HepG2 (cell line): ENCODE data around the gene GNG10. TPM values are rescaled to one million over a fixed set of nuclear protein-coding genes. Genes with fewer than 3 reads are reported as not detected.

ENCODE experiments used
- AKAP8 ChIP-seq: sonication (generic); formaldehyde crosslinking; IDR thresholded peaks from 2 replicates; pipeline ENCODE4 v1.5.1; 2020; ENCODE audit warnings: mild to moderate bottlenecking, missing genetic modification reagents
- CHD4 ChIP-seq: fragments of 200-600 bp; sonication (generic); IDR thresholded peaks from 2 replicates; pipeline ENCODE4 v1.7.0; 2017; ENCODE audit warnings: mild to moderate bottlenecking, low read length, borderline replicate concordance
- DZIP1 ChIP-seq: sonication (generic); formaldehyde crosslinking; IDR thresholded peaks from 2 replicates; pipeline ENCODE4 v1.5.0; 2020; ENCODE audit warnings: mild to moderate bottlenecking, missing genetic modification reagents
- FUBP1 ChIP-seq: sonication (generic); formaldehyde crosslinking; IDR thresholded peaks from 2 replicates; pipeline ENCODE4 v1.5.1; 2020; ENCODE audit warnings: missing genetic modification reagents, mild to moderate bottlenecking, borderline replicate concordance
- PLSCR1 ChIP-seq: sonication (generic); formaldehyde crosslinking; IDR thresholded peaks from 2 replicates; pipeline ENCODE4 v1.5.0; 2020; ENCODE audit warnings: missing genetic modification reagents, mild to moderate bottlenecking, borderline replicate concordance
- RAD21 ChIP-seq: fragments of 450-650 bp; formaldehyde crosslinking; IDR thresholded peaks from 2 replicates; pipeline ENCODE4 v1.5.0; 2020; ENCODE audit warnings: mild to moderate bottlenecking
- RARA ChIP-seq: IDR thresholded peaks from 2 replicates; pipeline ENCODE4 v1.6.1; 2016; ENCODE audit warnings: missing genetic modification reagents, missing compliant biosample characterization
- SATB2 ChIP-seq: sonication (generic); formaldehyde crosslinking; IDR thresholded peaks from 2 replicates; pipeline ENCODE4 v1.5.0; 2020; ENCODE audit warnings: missing genetic modification reagents
- SMAD3 ChIP-seq: sonication (generic); formaldehyde crosslinking; IDR thresholded peaks from 2 replicates; pipeline ENCODE4 v1.4.0; 2020; ENCODE audit warnings: missing genetic modification reagents
- ZBTB3 ChIP-seq: sonication (generic); formaldehyde crosslinking; IDR thresholded peaks from 2 replicates; pipeline ENCODE4 v1.4.0; 2020; ENCODE audit warnings: low read depth, mild to moderate bottlenecking, moderate library complexity, missing genetic modification reagents, borderline replicate concordance
- ZBTB39 ChIP-seq: sonication (generic); formaldehyde crosslinking; IDR thresholded peaks from 2 replicates; pipeline ENCODE4 v1.5.0; 2020; ENCODE audit warnings: missing genetic modification reagents
- ZNF180 ChIP-seq: sonication (generic); formaldehyde crosslinking; IDR thresholded peaks from 2 replicates; pipeline ENCODE4 v1.4.0; 2020; ENCODE audit warnings: low read depth, missing genetic modification reagents, borderline replicate concordance
- ZNF609 ChIP-seq: sonication (generic); formaldehyde crosslinking; IDR thresholded peaks from 2 replicates; pipeline ENCODE4 v1.4.0; 2020; ENCODE audit warnings: mild to moderate bottlenecking, missing genetic modification reagents, borderline replicate concordance
- ZNF644 ChIP-seq: IDR thresholded peaks from 2 replicates; pipeline ENCODE4 v1.6.1; 2016; ENCODE audit warnings: low read depth
- ZNF788 ChIP-seq: sonication (generic); formaldehyde crosslinking; IDR thresholded peaks from 2 replicates; pipeline ENCODE4 v1.5.0; 2020; ENCODE audit warnings: mild to moderate bottlenecking, missing genetic modification reagents, borderline replicate concordance
- polyA plus RNA-seq, 8 experiments: library from polyadenylated mRNA; depleted of rRNA in 3 of 8; stranded (reverse) in 7 of 8; unstranded in 1 of 8; fragments of >200 nt; fragmentation: Illumina TruSeq in 4 of 8; extraction: Trizol in 4 of 8; gene quantifications; 2 replicates each; pipeline versions ENCODE4 v1.2.1 to v1.2.3, GENCODE V29; 2011 to 2016; ENCODE audit warnings: low read depth in 4 of 8, missing spikeins in 1 of 8, mixed read lengths in 1 of 8; ENCODE audit not compliant: insufficient read depth in 1 of 8
- total RNA-seq, 5 experiments: library from RNA; depleted of rRNA; stranded (reverse); fragments of >200 nt; fragmentation: Illumina TruSeq; extraction: Trizol; gene quantifications; 2 replicates each; pipeline ENCODE4 v1.2.3, GENCODE V29; 2016; ENCODE audit warnings: low read depth in 1 of 5
- TF ChIP-seq, protein P1 (sequence below): sonication (generic); formaldehyde crosslinking; IDR thresholded peaks from 2 replicates; pipeline ENCODE4 v1.8.0; 2022; ENCODE audit warnings: low read depth, missing genetic modification reagents

The GNG10 gene
- total and polyA plus RNA-seq, 2 of the 13 experiments (the other 11 are each of a cell fraction or from before 2014, with no cell fraction given), result 29.8 to 32.4 TPM

- no peak for TF ChIP-seq FUBP1 (CRISPR knock-in tag)
- TF ChIP-seq ZNF180, result no peak
- 0 out of 2 replicates have a peak, but pooled peaks have one; percentile 32 for TF ChIP-seq ZNF788 (CRISPR knock-in tag)
- TF ChIP-seq SATB2 (CRISPR knock-in tag), result no peak
- TF ChIP-seq ZBTB3 (CRISPR knock-in tag), result no peak
- TF ChIP-seq, protein P1, sequence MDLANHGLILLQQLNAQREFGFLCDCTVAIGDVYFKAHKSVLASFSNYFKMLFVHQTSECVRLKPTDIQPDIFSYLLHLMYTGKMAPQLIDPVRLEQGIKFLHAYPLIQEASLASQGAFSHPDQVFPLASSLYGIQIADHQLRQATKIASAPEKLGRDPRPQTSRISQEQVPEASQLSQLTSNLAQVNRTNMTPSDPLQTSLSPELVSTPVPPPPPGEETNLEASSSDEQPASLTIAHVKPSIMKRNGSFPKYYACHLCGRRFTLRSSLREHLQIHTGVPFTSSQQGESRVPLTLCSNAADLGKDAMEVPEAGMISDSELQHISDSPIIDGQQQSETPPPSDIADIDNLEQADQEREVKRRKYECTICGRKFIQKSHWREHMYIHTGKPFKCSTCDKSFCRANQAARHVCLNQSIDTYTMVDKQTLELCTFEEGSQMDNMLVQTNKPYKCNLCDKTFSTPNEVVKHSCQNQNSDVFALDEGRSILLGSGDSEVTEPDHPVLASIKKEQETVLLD, result no peak
- no peak for TF ChIP-seq ZBTB39 (CRISPR knock-in tag)
- no peak for TF ChIP-seq PLSCR1 (CRISPR knock-in tag)
- no peak for TF ChIP-seq SMAD3 (CRISPR knock-in tag)
- no peak for TF ChIP-seq CHD4
- no peak for TF ChIP-seq RARA (CRISPR knock-in tag)
- TF ChIP-seq DZIP1 (CRISPR knock-in tag), result no peak
- no peak for TF ChIP-seq ZNF609 (CRISPR knock-in tag)
- TF ChIP-seq AKAP8 (CRISPR knock-in tag), result no peak
- TF ChIP-seq RAD21 (CRISPR knock-in tag), result no peak
- peak; percentile 99 for TF ChIP-seq ZNF644
These were observed 16.9 kb downstream of the GNG10 start (continued) for GRCh38 chr9:111678293-111678692.
